ENCODE data around the gene QRICH2. TPM values are rescaled to one million over a fixed set of nuclear protein-coding genes. Genes with fewer than 3 reads are reported as not detected.
A peak's percentile ranks its signal among the peaks of the same experiment; 100 is the strongest.

The QRICH2 gene
- total RNA-seq, 4 donors from 2014 or later = 2.3 to 3.1 (median 2.7) TPM

DNA sequence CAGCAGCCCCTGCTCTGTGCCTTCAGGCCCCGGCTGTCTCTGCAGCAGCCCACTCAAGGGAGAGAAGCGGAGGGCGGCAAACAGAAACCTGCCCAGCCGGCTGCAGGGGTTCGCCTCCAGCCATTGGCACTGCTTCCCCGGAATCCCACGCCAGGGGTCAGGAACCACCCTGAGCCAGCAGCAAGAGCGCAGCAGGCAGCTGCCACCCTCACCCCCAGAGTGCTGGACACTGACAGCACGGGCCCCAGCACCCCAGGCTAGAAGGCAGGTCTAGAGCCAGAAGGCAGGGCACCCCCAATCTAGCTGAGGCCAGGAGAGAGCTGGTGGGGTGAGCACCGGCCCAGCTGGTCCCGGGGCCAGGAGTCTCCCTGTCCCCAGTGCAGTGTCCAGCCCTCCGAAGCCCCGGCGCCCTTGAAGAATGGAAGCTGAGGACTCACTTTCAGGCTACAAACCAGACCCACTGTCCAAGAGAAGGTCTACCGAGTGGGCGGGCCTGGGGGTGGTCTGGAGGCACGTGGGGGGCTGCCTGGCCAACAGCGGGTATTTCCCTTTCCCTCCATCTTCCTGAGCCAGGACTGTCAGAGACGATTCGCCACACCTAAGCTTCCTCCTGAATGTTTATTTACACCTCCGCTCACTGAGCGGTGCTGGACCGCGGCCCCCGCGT, 34.5 kb downstream of the QRICH2 start:
- Histone ChIP-seq H3K4me3 (no peak overlapping the region), H3K27ac (no peak overlapping the region), H3K4me1 (peaks cover 69% of the 10 kb centered on the region), H3K36me3 (peaks cover 15% of the 10 kb centered on the region), H3K27me3 (no peaks in the 10 kb centered on the region), H3K9me3 (no peaks in the 10 kb centered on the region)
- 65% methylated on average over 12 of the region's 26 CpGs for WGBS
- no peak for TF ChIP-seq EP300 (IDR thresholded peaks at IDR 0.05)
- TF ChIP-seq POLR2AphosphoS5 (IDR thresholded peaks at IDR 0.05) = no peak
- TF ChIP-seq, protein P1, sequence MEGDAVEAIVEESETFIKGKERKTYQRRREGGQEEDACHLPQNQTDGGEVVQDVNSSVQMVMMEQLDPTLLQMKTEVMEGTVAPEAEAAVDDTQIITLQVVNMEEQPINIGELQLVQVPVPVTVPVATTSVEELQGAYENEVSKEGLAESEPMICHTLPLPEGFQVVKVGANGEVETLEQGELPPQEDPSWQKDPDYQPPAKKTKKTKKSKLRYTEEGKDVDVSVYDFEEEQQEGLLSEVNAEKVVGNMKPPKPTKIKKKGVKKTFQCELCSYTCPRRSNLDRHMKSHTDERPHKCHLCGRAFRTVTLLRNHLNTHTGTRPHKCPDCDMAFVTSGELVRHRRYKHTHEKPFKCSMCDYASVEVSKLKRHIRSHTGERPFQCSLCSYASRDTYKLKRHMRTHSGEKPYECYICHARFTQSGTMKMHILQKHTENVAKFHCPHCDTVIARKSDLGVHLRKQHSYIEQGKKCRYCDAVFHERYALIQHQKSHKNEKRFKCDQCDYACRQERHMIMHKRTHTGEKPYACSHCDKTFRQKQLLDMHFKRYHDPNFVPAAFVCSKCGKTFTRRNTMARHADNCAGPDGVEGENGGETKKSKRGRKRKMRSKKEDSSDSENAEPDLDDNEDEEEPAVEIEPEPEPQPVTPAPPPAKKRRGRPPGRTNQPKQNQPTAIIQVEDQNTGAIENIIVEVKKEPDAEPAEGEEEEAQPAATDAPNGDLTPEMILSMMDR (IDR thresholded peaks at IDR 0.05) = no peak
- TF ChIP-seq POLR2A (IDR thresholded peaks at IDR 0.05) = no peak
- DNase-seq (ENCODE audit: low spot score in 2 of 2) = peak in 1 of 2 donors; percentile 73

DNA sequence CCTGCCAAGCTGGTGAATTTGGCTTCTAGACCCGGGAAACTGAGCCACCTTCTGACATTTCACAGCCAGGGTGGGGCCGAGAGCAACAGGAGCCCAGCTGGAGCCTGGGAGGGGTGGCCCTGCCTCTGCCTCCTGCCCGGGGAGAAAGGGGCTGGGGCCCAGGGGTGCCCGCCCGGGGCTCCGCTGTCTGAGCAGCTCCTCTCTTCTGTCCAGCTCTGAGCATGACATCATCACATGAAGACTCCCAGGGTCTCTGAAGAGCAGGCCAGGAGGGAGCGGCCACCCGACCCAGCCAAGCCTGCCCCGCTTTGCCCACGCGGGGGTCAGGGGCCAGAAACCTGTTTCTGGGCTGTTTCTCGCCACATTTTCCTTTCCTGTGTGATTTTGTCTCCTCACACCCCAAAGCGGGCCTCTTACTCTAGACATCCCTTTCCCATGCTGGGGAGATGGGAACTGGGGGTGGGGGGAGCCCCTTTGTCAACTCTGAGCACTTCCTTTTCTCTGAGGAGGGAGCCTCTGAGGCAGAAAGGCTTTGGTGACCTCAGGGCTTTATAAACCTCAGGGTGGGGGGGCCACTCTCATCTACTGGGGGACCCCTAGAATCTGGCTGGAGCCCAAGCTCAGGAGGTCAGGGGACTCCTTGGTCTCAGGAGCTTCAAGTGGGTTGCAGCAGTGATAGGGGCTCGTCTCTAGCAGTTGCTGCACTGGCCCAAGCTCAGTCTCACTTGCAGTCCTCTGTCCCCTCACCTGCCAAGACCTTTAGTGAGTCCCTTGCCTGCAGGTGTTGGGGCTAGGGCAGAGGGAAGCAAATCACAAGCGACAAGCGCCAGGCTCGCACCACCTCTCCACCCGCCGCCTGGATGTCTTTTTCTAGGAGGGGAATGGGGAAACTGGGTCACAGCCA, 35.3 kb downstream of the QRICH2 start:
- Histone ChIP-seq H3K27ac (peak overlapping the region; percentile 56), H3K9me3 (no peaks in the 10 kb centered on the region), H3K36me3 (peaks cover 15% of the 10 kb centered on the region), H3K4me1 (peaks cover 72% of the 10 kb centered on the region), H3K4me3 (peak overlapping the region; percentile 42), H3K27me3 (no peaks in the 10 kb centered on the region)
- no peak for DNase-seq (ENCODE audit: low spot score in 2 of 2)
- TF ChIP-seq, protein P1 (IDR thresholded peaks at IDR 0.05) = no peak
- no peak for TF ChIP-seq POLR2A (IDR thresholded peaks at IDR 0.05)
- TF ChIP-seq EP300 (IDR thresholded peaks at IDR 0.05) = no peak
- no peak for TF ChIP-seq POLR2AphosphoS5 (IDR thresholded peaks at IDR 0.05)
- 41% methylated on average over 15 of the region's 19 CpGs for WGBS

DNA sequence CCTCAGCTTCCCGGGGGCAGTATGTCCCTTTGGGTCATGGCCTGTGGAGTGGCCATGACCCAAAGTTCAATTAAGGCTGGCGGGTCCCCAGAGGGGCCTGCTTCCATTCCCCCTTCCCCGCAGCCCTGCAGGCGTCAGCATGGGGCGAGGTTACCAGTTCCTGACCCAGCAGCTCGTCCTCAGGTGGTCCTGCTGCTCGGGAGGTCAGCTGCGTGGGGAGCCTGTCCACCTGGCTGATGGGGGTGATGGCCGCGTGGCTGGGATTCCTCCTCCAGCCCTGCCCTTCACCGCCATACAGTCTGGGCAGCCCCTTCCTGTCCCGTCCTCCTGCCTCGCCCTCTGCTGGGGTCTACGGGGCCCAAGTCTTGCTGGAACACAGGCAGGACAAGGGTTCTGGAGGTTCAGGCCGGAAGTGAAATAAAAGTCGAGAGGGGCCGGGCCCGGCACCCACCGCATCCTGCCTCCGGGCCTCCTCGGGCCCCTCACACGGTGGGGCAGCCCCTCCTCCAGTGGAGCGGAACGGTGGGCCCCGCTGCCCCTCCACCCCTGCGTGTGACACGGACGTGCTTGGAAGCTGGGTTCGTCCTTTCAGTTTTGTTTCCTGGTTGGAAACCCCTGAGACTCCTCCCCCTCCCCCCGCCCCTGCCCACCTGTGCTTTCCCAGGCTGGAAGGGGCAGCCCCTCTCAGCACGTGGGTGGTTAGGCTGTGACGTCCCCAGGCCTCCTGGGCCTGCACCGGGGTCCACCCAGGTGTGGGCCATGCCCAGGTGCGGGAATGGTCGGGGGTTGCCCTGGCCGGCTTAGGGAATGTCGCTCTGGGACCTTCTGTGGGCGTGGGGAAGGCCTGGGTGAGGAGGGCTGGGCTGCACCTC, 36.2 kb downstream of the QRICH2 start:
- no peak for DNase-seq (ENCODE audit: low spot score in 2 of 2)
- Histone ChIP-seq H3K27ac (peak overlapping the region; percentile 56), H3K4me1 (peaks cover 75% of the 10 kb centered on the region), H3K4me3 (peak overlapping the region; percentile 42), H3K27me3 (no peaks in the 10 kb centered on the region), H3K36me3 (peaks cover 15% of the 10 kb centered on the region), H3K9me3 (no peaks in the 10 kb centered on the region)
- TF ChIP-seq, protein P1 (IDR thresholded peaks at IDR 0.05) = no peak
- TF ChIP-seq POLR2AphosphoS5 (IDR thresholded peaks at IDR 0.05) (no peak), POLR2A (IDR thresholded peaks at IDR 0.05) (no peak), EP300 (IDR thresholded peaks at IDR 0.05) (no peak)
- WGBS = 88% methylated on average over 3 of the region's 38 CpGs

DNA sequence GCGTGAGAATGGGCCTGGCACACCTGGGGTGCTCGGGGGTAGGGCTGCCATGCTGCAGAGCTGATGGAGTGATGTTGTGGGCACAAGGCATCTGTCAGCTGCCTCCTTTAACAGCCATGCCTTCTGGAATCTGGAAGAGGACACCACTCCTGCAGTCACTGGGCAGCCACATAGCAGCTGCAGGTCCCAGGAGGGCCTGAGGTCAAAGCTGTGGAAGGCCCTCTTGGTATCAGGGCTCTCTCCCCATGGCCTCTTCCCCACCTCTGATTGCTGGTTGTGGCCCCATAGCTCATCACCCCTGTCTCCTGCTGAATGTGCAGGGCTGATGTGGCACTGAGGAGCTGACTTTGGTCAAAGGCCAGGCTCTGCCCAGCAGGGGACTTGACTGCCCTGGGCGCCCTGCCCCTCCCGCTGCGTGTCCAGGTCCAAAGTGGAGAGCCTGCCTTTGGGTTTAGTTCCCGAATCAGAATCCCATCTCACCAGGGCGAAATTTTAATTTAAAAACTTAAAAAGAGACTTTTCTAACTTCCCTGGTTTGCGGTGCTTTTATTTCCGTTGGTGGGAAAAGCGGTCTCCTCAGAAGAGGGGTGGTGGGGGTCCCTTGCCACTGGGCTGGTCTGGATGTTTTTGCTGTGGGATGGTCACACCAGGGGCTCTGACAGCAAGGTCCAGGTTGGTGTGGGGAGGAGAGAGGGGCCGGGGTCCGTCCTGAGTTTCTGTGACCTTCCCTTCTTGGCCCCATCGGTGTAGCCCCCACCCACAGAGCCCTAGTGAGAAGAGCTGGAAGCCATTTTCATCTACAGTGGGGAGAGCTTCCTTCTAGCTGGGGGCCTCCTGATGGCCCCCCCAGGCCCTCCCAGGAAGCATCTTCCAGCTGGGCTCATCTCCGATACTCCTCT, 37.1 kb downstream of the QRICH2 start:
- Histone ChIP-seq H3K27me3 (no peaks in the 10 kb centered on the region), H3K4me1 (peaks cover 78% of the 10 kb centered on the region), H3K9me3 (no peaks in the 10 kb centered on the region), H3K4me3 (peak overlapping the region; percentile 42), H3K36me3 (peaks cover 15% of the 10 kb centered on the region), H3K27ac (peak overlapping the region; percentile 56)
- WGBS = 83% methylated on average over 13 of the region's 14 CpGs
- no peak for DNase-seq (ENCODE audit: low spot score in 2 of 2)
- TF ChIP-seq POLR2A (IDR thresholded peaks at IDR 0.05) (no peak), POLR2AphosphoS5 (IDR thresholded peaks at IDR 0.05) (no peak), EP300 (IDR thresholded peaks at IDR 0.05) (no peak)
- TF ChIP-seq, protein P1 (IDR thresholded peaks at IDR 0.05) = no peak
